Esophagus (tissue), 2 donors: ENCODE measurements around the gene PIGP. TPM values are rescaled to one million over a fixed set of nuclear protein-coding genes. Genes with fewer than 3 reads are reported as not detected.
"Not testable (repeated sequence)": the region's sequence is repeated elsewhere in the genome, so short reads cannot be mapped to it uniquely, and the experiment has no call there.

Experiments used
- H3K27ac ChIP-seq, 2 donors: one replicate each; pipeline ENCODE4 v1.5.1; 2013; ENCODE audit warnings: low read depth in 2 of 2, mild to moderate bottlenecking in 2 of 2, inconsistent platforms in 1 of 2, low read length in 1 of 2, moderate library complexity in 1 of 2
- H3K27me3 ChIP-seq, 2 donors: one replicate each; pipeline ENCODE4 v1.6.1; 2013; ENCODE audit warnings: low read length in 2 of 2, control low read depth in 1 of 2, mild to moderate bottlenecking in 1 of 2; ENCODE audit not compliant: insufficient read depth in 2 of 2, control insufficient read depth in 1 of 2
- H3K36me3 ChIP-seq, 2 donors: one replicate each; pipeline ENCODE4 v1.6.1; 2013; ENCODE audit warnings: low read length in 1 of 2; ENCODE audit not compliant: control insufficient read depth in 2 of 2, insufficient read depth in 2 of 2
- H3K4me1 ChIP-seq, 2 donors: one replicate each; pipeline ENCODE4 v1.6.1; 2013; ENCODE audit warnings: low read length in 1 of 2; ENCODE audit not compliant: control insufficient read depth in 2 of 2, insufficient read depth in 2 of 2
- H3K4me3 ChIP-seq, 2 donors: one replicate each; pipeline ENCODE4 v1.5.1; 2013; ENCODE audit warnings: low read length in 2 of 2, mild to moderate bottlenecking in 2 of 2, low read depth in 1 of 2, moderate library complexity in 1 of 2
- H3K9me3 ChIP-seq, 2 donors: one replicate each; pipeline ENCODE4 v1.6.1; 2013; ENCODE audit warnings: mild to moderate bottlenecking in 2 of 2, low read depth in 1 of 2, low read length in 1 of 2, moderate library complexity in 1 of 2; ENCODE audit not compliant: control insufficient read depth in 2 of 2, insufficient read depth in 1 of 2
- WGBS, 2 donors: extraction: QIAGEN DNeasy Blood & Tissue Kit; methylation state at CpG; one replicate each; pipeline ENCODE4 v1.1.7; 2013; 5-methylcytosine and 5-hydroxymethylcytosine counted together
- polyA plus RNA-seq, 2 donors: library from polyadenylated mRNA; stranded (reverse); fragments of 200-250 nt; gene quantifications; one replicate each; pipeline ENCODE4 v1.2.3, GENCODE V29; 2013
- donor health status: healthy with polysubstance abuse.
- donor health status: Bipolar disorder and iron deficiency.

PIGP gene
- polyA plus RNA-seq, 2 donors = 13.4 to 14.6 TPM

GRCh38 chr21:37034394-37034793 lies 38.5 kb downstream of the PIGP start:
- not testable (repeated sequence) for H3K27me3 ChIP-seq, H3K36me3 ChIP-seq, H3K4me3 ChIP-seq, H3K9me3 ChIP-seq, H3K27ac ChIP-seq, H3K4me1 ChIP-seq
- 86 to 88% methylated on average over 4 of the region's 4 CpGs for WGBS, 2 donors

GRCh38 chr21:37032877-37033471 lies 39.9 kb downstream of the PIGP start:
- H3K27me3 ChIP-seq = no peaks in the 10 kb centered on the region
- H3K9me3 ChIP-seq = no peaks in the 10 kb centered on the region
- H3K36me3 ChIP-seq = no peaks in the 10 kb centered on the region
- no peaks in the 10 kb centered on the region for H3K4me1 ChIP-seq
- H3K27ac ChIP-seq = no peak overlapping the region
- WGBS, 2 donors = 29 to 48% methylated on average over 4 of the region's 4 CpGs
- no peak overlapping the region for H3K4me3 ChIP-seq

- no peak overlapping the region for H3K27ac ChIP-seq
- H3K27me3 ChIP-seq = no peaks in the 10 kb centered on the region
- no peak overlapping the region for H3K4me3 ChIP-seq
- no peaks in the 10 kb centered on the region for H3K36me3 ChIP-seq
- no peaks in the 10 kb centered on the region for H3K9me3 ChIP-seq
- no peaks in the 10 kb centered on the region for H3K4me1 ChIP-seq
- WGBS, 2 donors = 85 to 87% methylated on average over 5 of the region's 5 CpGs
Observed at GRCh38 chr21:37032293-37032692, 40.6 kb downstream of the PIGP start.

- 96 to 97% methylated on average over 4 of the region's 4 CpGs for WGBS, 2 donors
- Histone ChIP-seq H3K9me3 (no peaks in the 10 kb centered on the region), H3K36me3 (no peaks in the 10 kb centered on the region), H3K4me3 (no peak overlapping the region), H3K4me1 (no peaks in the 10 kb centered on the region), H3K27me3 (no peaks in the 10 kb centered on the region), H3K27ac (no peak overlapping the region)
Observed at GRCh38 chr21:37030864-37031263, 42.0 kb downstream of the PIGP start.

GRCh38 chr21:37028570-37028969 lies 44.3 kb downstream of the PIGP start:
- Histone ChIP-seq H3K27me3 (no peaks in the 10 kb centered on the region), H3K9me3 (no peaks in the 10 kb centered on the region), H3K4me3 (no peak overlapping the region), H3K36me3 (no peaks in the 10 kb centered on the region), H3K4me1 (no peaks in the 10 kb centered on the region), H3K27ac (no peak overlapping the region)
- WGBS, 2 donors = 77 to 80% methylated on average over 4 of the region's 4 CpGs

- Histone ChIP-seq H3K4me3 (no peak overlapping the region), H3K4me1 (no peaks in the 10 kb centered on the region), H3K27me3 (no peaks in the 10 kb centered on the region), H3K9me3 (no peaks in the 10 kb centered on the region), H3K36me3 (no peaks in the 10 kb centered on the region), H3K27ac (no peak overlapping the region)
- WGBS, 2 donors = 37 to 38% methylated on average over 4 of the region's 4 CpGs
Observed at GRCh38 chr21:37026499-37026898, 46.4 kb downstream of the PIGP start.

GRCh38 chr21:37017951-37018679 lies 54.8 kb downstream of the PIGP start:
- Histone ChIP-seq H3K4me3 (no peak overlapping the region), H3K36me3 (no peaks in the 10 kb centered on the region), H3K4me1 (peaks cover 0 to 3% of the 10 kb centered on the region in 2 donors), H3K9me3 (no peaks in the 10 kb centered on the region), H3K27me3 (no peaks in the 10 kb centered on the region), H3K27ac (no peak overlapping the region)
- 67 to 77% methylated on average over 13 of the region's 13 CpGs for WGBS, 2 donors

Other genes starting within 250 kb of the PIGP start
- 1 to 10 TPM; 3.9 to 4.8 TPM for gene HLCS, start 106.4 kb downstream of the PIGP start, polyA plus RNA-seq
- 1 to 10 TPM in 1 of 2 donors, under 1 TPM in 1; 0.49 to 1.0 TPM for gene RIPPLY3, start 66.4 kb downstream of the PIGP start, polyA plus RNA-seq
- gene TTC3, start 183 bp upstream of the PIGP start, polyA plus RNA-seq = 10 to 100 TPM; 16.9 to 17.4 TPM
- gene VPS26C, start 194.3 kb upstream of the PIGP start, polyA plus RNA-seq = 10 to 100 TPM; 12.4 to 18.0 TPM